ENCODE measurements around the gene PLD1.

Gene PLD1

GRCh38 chr3:171620825-171621434 is 189.4 kb downstream of the PLD1 start:
- DNase-seq (ENCODE audit: low spot score) = no peak

GRCh38 chr3:171616798-171617197 is 193.5 kb downstream of the PLD1 start:
- no peak for DNase-seq (ENCODE audit: low spot score)

- no peak for DNase-seq (ENCODE audit: low spot score)
These were observed 194.6 kb downstream of the PLD1 start for GRCh38 chr3:171615686-171616085.

GRCh38 chr3:171615281-171615680 is 195.0 kb downstream of the PLD1 start:
- no peak for DNase-seq (ENCODE audit: low spot score)

- DNase-seq (ENCODE audit: low spot score) = no peak
These were observed 195.9 kb downstream of the PLD1 start for GRCh38 chr3:171614318-171614921.

GRCh38 chr3:171607452-171607851 is 202.8 kb downstream of the PLD1 start:
- no peak for DNase-seq (ENCODE audit: low spot score)

- no peak for DNase-seq (ENCODE audit: low spot score)
These were observed 204.0 kb downstream of the PLD1 start for GRCh38 chr3:171606151-171606751.

- DNase-seq (ENCODE audit: low spot score) = no peak
These were observed 205.9 kb downstream of the PLD1 start for GRCh38 chr3:171604370-171604769.

- DNase-seq (ENCODE audit: low spot score) = no peak
These were observed 208.2 kb downstream of the PLD1 start for GRCh38 chr3:171602072-171602471.

- no peak for DNase-seq (ENCODE audit: low spot score)
These were observed 210.3 kb downstream of the PLD1 start for GRCh38 chr3:171600030-171600429.

- DNase-seq (ENCODE audit: low spot score) = no peak
These were observed 211.3 kb downstream of the PLD1 start for GRCh38 chr3:171598990-171599389.

- no peak for DNase-seq (ENCODE audit: low spot score)
These were observed 217.5 kb downstream of the PLD1 start for GRCh38 chr3:171592786-171593185.

- no peak for DNase-seq (ENCODE audit: low spot score)
These were observed 219.2 kb downstream of the PLD1 start for GRCh38 chr3:171591070-171591469.

- peak; percentile 47 for DNase-seq (ENCODE audit: low spot score)
These were observed 224.0 kb downstream of the PLD1 start for GRCh38 chr3:171586274-171586673.

- DNase-seq (ENCODE audit: low spot score) = no peak
These were observed 225.2 kb downstream of the PLD1 start for GRCh38 chr3:171585039-171585438.

GRCh38 chr3:171584100-171584499 is 226.2 kb downstream of the PLD1 start:
- DNase-seq (ENCODE audit: low spot score) = no peak

GRCh38 chr3:171574556-171575240 is 235.6 kb downstream of the PLD1 start:
- no peak for DNase-seq (ENCODE audit: low spot score)

GRCh38 chr3:171569571-171570132 is 240.6 kb downstream of the PLD1 start:
- DNase-seq (ENCODE audit: low spot score) = no peak

GRCh38 chr3:171568766-171569165 is 241.5 kb downstream of the PLD1 start:
- DNase-seq (ENCODE audit: low spot score) = no peak

- DNase-seq (ENCODE audit: low spot score) = peak; percentile 61
These were observed 243.4 kb downstream of the PLD1 start for GRCh38 chr3:171566803-171567422.

- DNase-seq (ENCODE audit: low spot score) = no peak
These were observed 244.7 kb downstream of the PLD1 start for GRCh38 chr3:171565481-171566058.
